ENCODE data around the gene RHEBL1. TPM values are rescaled to one million over a fixed set of nuclear protein-coding genes. Genes with fewer than 3 reads are reported as not detected.
A peak's percentile ranks its signal among the peaks of the same experiment; 100 is the strongest.

Gene RHEBL1
- total RNA-seq: under 1 TPM in 1 of 2 donors, not detected in 1; 0.35 TPM

- peak within 1 kb of the TSS; percentile 78 to 81 for H3K4me3 ChIP-seq
- no peaks in the 10 kb centered on the region for H3K27me3 ChIP-seq
- H3K4me1 ChIP-seq: peaks cover 0 to 14% of the 10 kb centered on the region in 2 donors
- no peak for TF ChIP-seq CTCF (IDR thresholded peaks at IDR 0.05)
- no peaks in the 10 kb centered on the region for H3K9me3 ChIP-seq
- DNase-seq (ENCODE audit: low spot score): peak; percentile 99
- no peaks in the 10 kb centered on the region for H3K36me3 ChIP-seq
- peak within 1 kb of the TSS; percentile 73 to 78 for H3K27ac ChIP-seq
These were observed at the start of gene RHEBL1 for GRCh38 chr12:49069507-49070346. RHEBL1 (minus strand) TSS chr12:49069979; CDS start chr12:49069785, 194 bp downstream.

GRCh38 chr12:49111206-49111605 is 41.4 kb upstream of the RHEBL1 start:
- no peaks in the 10 kb centered on the region for H3K27me3 ChIP-seq
- peak overlapping the region; percentile 99 for H3K27ac ChIP-seq
- peak overlapping the region; percentile 3 to 88 for H3K4me3 ChIP-seq
- H3K9me3 ChIP-seq: no peaks in the 10 kb centered on the region
- DNase-seq (ENCODE audit: low spot score): no peak
- peaks cover 0 to 44% of the 10 kb centered on the region in 2 donors for H3K4me1 ChIP-seq
- no peaks in the 10 kb centered on the region for H3K36me3 ChIP-seq
- TF ChIP-seq CTCF (IDR thresholded peaks at IDR 0.05): no peak

GRCh38 chr12:49110464-49111155 is 40.8 kb upstream of the RHEBL1 start, which contains the start of gene LMBR1L:
LMBR1L (minus strand) TSS chr12:49110847; CDS start chr12:49110555, 292 bp downstream.
- peak in 1 of 2 donors; percentile 49 for TF ChIP-seq CTCF (IDR thresholded peaks at IDR 0.05)

GRCh38 chr12:49109641-49110463 is 40.1 kb upstream of the RHEBL1 start:
- Histone ChIP-seq H3K27ac (peak overlapping the region; percentile 99), H3K36me3 (peaks cover 4% of the 10 kb centered on the region), H3K4me3 (peak overlapping the region; percentile 88 to 96), H3K9me3 (no peaks in the 10 kb centered on the region), H3K27me3 (no peaks in the 10 kb centered on the region), H3K4me1 (peaks cover 0 to 57% of the 10 kb centered on the region in 2 donors)
- DNase-seq (ENCODE audit: low spot score): no peak
- TF ChIP-seq CTCF (IDR thresholded peaks at IDR 0.05): no peak

More at GRCh38 chr12:49110464-49111155, 40.8 kb upstream of the RHEBL1 start, which contains the start of gene LMBR1L:
- Histone ChIP-seq H3K9me3 (no peaks in the 10 kb centered on the region), H3K27ac (peak within 1 kb of the TSS; percentile 99), H3K36me3 (no peaks in the 10 kb centered on the region), H3K4me1 (peaks cover 0 to 50% of the 10 kb centered on the region in 2 donors), H3K4me3 (peak within 1 kb of the TSS; percentile 88 to 96), H3K27me3 (no peaks in the 10 kb centered on the region)
- peak; percentile 99 for DNase-seq (ENCODE audit: low spot score)

GRCh38 chr12:49108958-49109404 is 39.2 kb upstream of the RHEBL1 start:
- Histone ChIP-seq H3K9me3 (no peaks in the 10 kb centered on the region), H3K27me3 (no peaks in the 10 kb centered on the region), H3K36me3 (peaks cover 13% of the 10 kb centered on the region), H3K27ac (peak overlapping the region; percentile 99), H3K4me1 (peaks cover 0 to 63% of the 10 kb centered on the region in 2 donors), H3K4me3 (peak overlapping the region; percentile 88 to 96)
- TF ChIP-seq CTCF (IDR thresholded peaks at IDR 0.05): no peak
- peak; percentile 77 for DNase-seq (ENCODE audit: low spot score)
